ENCODE measurements around the gene AIG1. TPM values are rescaled to one million over a fixed set of nuclear protein-coding genes. Genes with fewer than 3 reads are reported as not detected.

The AIG1 gene
- total RNA-seq, 1 donor from 2014 or later: 24.9 TPM

- no peak for ATAC-seq
These were observed 36.6 kb downstream of the AIG1 start for GRCh38 chr6:143097224-143097795.

- ATAC-seq: no peak
These were observed 37.5 kb downstream of the AIG1 start for GRCh38 chr6:143098054-143098671.

GRCh38 chr6:143099647-143100046, 39.0 kb downstream of the AIG1 start:
- no peak for ATAC-seq

GRCh38 chr6:143100429-143100828, 39.7 kb downstream of the AIG1 start:
- ATAC-seq: no peak

GRCh38 chr6:143103916-143104315, 43.2 kb downstream of the AIG1 start:
- no peak for ATAC-seq

- no peak for ATAC-seq
These were observed 46.8 kb downstream of the AIG1 start for GRCh38 chr6:143107440-143107839.

- ATAC-seq: no peak
These were observed 47.4 kb downstream of the AIG1 start for GRCh38 chr6:143107911-143108761.

GRCh38 chr6:143109196-143109595, 48.5 kb downstream of the AIG1 start:
- ATAC-seq: no peak

GRCh38 chr6:143110572-143110971, 49.9 kb downstream of the AIG1 start:
- no peak for ATAC-seq

- ATAC-seq: no peak
These were observed 50.3 kb downstream of the AIG1 start for GRCh38 chr6:143110996-143111395.

- ATAC-seq: peak; percentile 50
These were observed 50.8 kb downstream of the AIG1 start for GRCh38 chr6:143111443-143111842.

GRCh38 chr6:143112084-143112768, 51.5 kb downstream of the AIG1 start:
- no peak for ATAC-seq

- ATAC-seq: no peak
These were observed 52.1 kb downstream of the AIG1 start for GRCh38 chr6:143112837-143113236.

- no peak for ATAC-seq
These were observed 55.0 kb downstream of the AIG1 start for GRCh38 chr6:143115728-143116127.

- no peak for ATAC-seq
These were observed 56.4 kb downstream of the AIG1 start for GRCh38 chr6:143117108-143117507.

- ATAC-seq: no peak
These were observed 58.6 kb downstream of the AIG1 start for GRCh38 chr6:143119260-143119659.

- no peak for ATAC-seq
These were observed 62.4 kb downstream of the AIG1 start for GRCh38 chr6:143123081-143123480.

- ATAC-seq: no peak
These were observed 63.3 kb downstream of the AIG1 start for GRCh38 chr6:143123941-143124340.

- ATAC-seq: no peak
These were observed 64.8 kb downstream of the AIG1 start for GRCh38 chr6:143125455-143125854.

- ATAC-seq: no peak
These were observed 65.3 kb downstream of the AIG1 start for GRCh38 chr6:143125864-143126573.

GRCh38 chr6:143126574-143126941, 65.9 kb downstream of the AIG1 start:
- no peak for ATAC-seq

- no peak for ATAC-seq
These were observed 67.4 kb downstream of the AIG1 start for GRCh38 chr6:143127941-143128680.
